Stimulated activated memory B cell treated with anti-CD40 and anti-IgM and Interleukin-4, amounts not matched to agents 10 μg/mL and 1 μg/mL and 100 μg/mL, for 72 hours (primary cell): Measurements from ENCODE around the gene THSD4.
"Not testable (repeated sequence)": the region's sequence is repeated elsewhere in the genome, so short reads cannot be mapped to it uniquely, and the experiment has no call there.

Experiments
- ATAC-seq: fragments of 150-1000 bp; cut with Tn5 transposase; 2 replicates; pipeline ENCODE4 v1.10.0; 2021
- H3K27ac Mint-ChIP-seq: one replicate; pipeline ENCODE4 v1.8.0; 2022; ENCODE audit warnings: mild to moderate bottlenecking, mixed read lengths
- H3K27me3 Mint-ChIP-seq: one replicate; pipeline ENCODE4 v1.8.0; 2022; ENCODE audit warnings: mixed read lengths
- H3K36me3 Mint-ChIP-seq: one replicate; pipeline ENCODE4 v1.8.0; 2022; ENCODE audit warnings: mixed read lengths
- H3K4me1 Mint-ChIP-seq: one replicate; pipeline ENCODE4 v1.8.0; 2022; ENCODE audit warnings: mixed read lengths
- H3K4me3 Mint-ChIP-seq: one replicate; pipeline ENCODE4 v1.8.0; 2022; ENCODE audit warnings: mild to moderate bottlenecking, moderate library complexity, mixed read lengths
- H3K9me3 Mint-ChIP-seq: one replicate; pipeline ENCODE4 v1.8.0; 2022; ENCODE audit warnings: mixed read lengths

THSD4 gene

GRCh38 chr15:71705151-71705550, 589.9 kb downstream of the THSD4 start:
- H3K27ac Mint-ChIP-seq: no peak overlapping the region
- no peaks in the 10 kb centered on the region for H3K9me3 Mint-ChIP-seq
- no peaks in the 10 kb centered on the region for H3K36me3 Mint-ChIP-seq
- H3K27me3 Mint-ChIP-seq: peaks cover 46% of the 10 kb centered on the region
- no peaks in the 10 kb centered on the region for H3K4me1 Mint-ChIP-seq
- ATAC-seq: no peak
- H3K4me3 Mint-ChIP-seq: no peak overlapping the region

GRCh38 chr15:71706461-71707229, 591.4 kb downstream of the THSD4 start:
- no peak overlapping the region for H3K4me3 Mint-ChIP-seq
- H3K27ac Mint-ChIP-seq: no peak overlapping the region
- no peaks in the 10 kb centered on the region for H3K9me3 Mint-ChIP-seq
- H3K27me3 Mint-ChIP-seq: peaks cover 46% of the 10 kb centered on the region
- ATAC-seq: no peak
- H3K4me1 Mint-ChIP-seq: no peaks in the 10 kb centered on the region
- no peaks in the 10 kb centered on the region for H3K36me3 Mint-ChIP-seq

GRCh38 chr15:71707230-71708050, 592.2 kb downstream of the THSD4 start:
- H3K9me3 Mint-ChIP-seq: no peaks in the 10 kb centered on the region
- no peaks in the 10 kb centered on the region for H3K36me3 Mint-ChIP-seq
- no peak overlapping the region for H3K4me3 Mint-ChIP-seq
- ATAC-seq: no peak
- H3K27ac Mint-ChIP-seq: no peak overlapping the region
- peaks cover 49% of the 10 kb centered on the region for H3K27me3 Mint-ChIP-seq
- H3K4me1 Mint-ChIP-seq: no peaks in the 10 kb centered on the region

- Mint-ChIP-seq H3K9me3 (no peaks in the 10 kb centered on the region), H3K4me3 (no peak overlapping the region), H3K36me3 (no peaks in the 10 kb centered on the region), H3K27me3 (peaks cover 55% of the 10 kb centered on the region), H3K27ac (no peak overlapping the region), H3K4me1 (no peaks in the 10 kb centered on the region)
- ATAC-seq: no peak
These were observed 592.8 kb downstream of the THSD4 start for GRCh38 chr15:71708051-71708429.

GRCh38 chr15:71708741-71709140, 593.5 kb downstream of the THSD4 start:
- peaks cover 60% of the 10 kb centered on the region for H3K27me3 Mint-ChIP-seq
- no peak overlapping the region for H3K27ac Mint-ChIP-seq
- no peaks in the 10 kb centered on the region for H3K36me3 Mint-ChIP-seq
- H3K4me1 Mint-ChIP-seq: no peaks in the 10 kb centered on the region
- no peak for ATAC-seq
- no peak overlapping the region for H3K4me3 Mint-ChIP-seq
- no peaks in the 10 kb centered on the region for H3K9me3 Mint-ChIP-seq

GRCh38 chr15:71709808-71710418, 594.6 kb downstream of the THSD4 start:
- Mint-ChIP-seq H3K9me3 (no peaks in the 10 kb centered on the region), H3K4me1 (no peaks in the 10 kb centered on the region), H3K27me3 (peaks cover 54% of the 10 kb centered on the region), H3K4me3 (no peak overlapping the region), H3K36me3 (no peaks in the 10 kb centered on the region), H3K27ac (no peak overlapping the region)
- no peak for ATAC-seq

GRCh38 chr15:71712182-71712581, 596.9 kb downstream of the THSD4 start:
- H3K36me3 Mint-ChIP-seq: no peaks in the 10 kb centered on the region
- no peak for ATAC-seq
- H3K27ac Mint-ChIP-seq: no peak overlapping the region
- no peaks in the 10 kb centered on the region for H3K9me3 Mint-ChIP-seq
- no peak overlapping the region for H3K4me3 Mint-ChIP-seq
- peaks cover 34% of the 10 kb centered on the region for H3K27me3 Mint-ChIP-seq
- no peaks in the 10 kb centered on the region for H3K4me1 Mint-ChIP-seq

- H3K9me3 Mint-ChIP-seq: no peaks in the 10 kb centered on the region
- no peak overlapping the region for H3K4me3 Mint-ChIP-seq
- ATAC-seq: no peak
- no peak overlapping the region for H3K27ac Mint-ChIP-seq
- H3K27me3 Mint-ChIP-seq: peaks cover 36% of the 10 kb centered on the region
- no peaks in the 10 kb centered on the region for H3K36me3 Mint-ChIP-seq
- no peaks in the 10 kb centered on the region for H3K4me1 Mint-ChIP-seq
These were observed 598.0 kb downstream of the THSD4 start for GRCh38 chr15:71713191-71713809.

- ATAC-seq: no peak
- no peaks in the 10 kb centered on the region for H3K4me1 Mint-ChIP-seq
- no peaks in the 10 kb centered on the region for H3K36me3 Mint-ChIP-seq
- H3K27me3 Mint-ChIP-seq: peaks cover 33% of the 10 kb centered on the region
- no peak overlapping the region for H3K27ac Mint-ChIP-seq
- no peak overlapping the region for H3K4me3 Mint-ChIP-seq
- H3K9me3 Mint-ChIP-seq: no peaks in the 10 kb centered on the region
These were observed 600.6 kb downstream of the THSD4 start for GRCh38 chr15:71715914-71716313.

GRCh38 chr15:71716990-71717389, 601.7 kb downstream of the THSD4 start:
- no peak for ATAC-seq
- no peaks in the 10 kb centered on the region for H3K9me3 Mint-ChIP-seq
- H3K27me3 Mint-ChIP-seq: peaks cover 33% of the 10 kb centered on the region
- no peak overlapping the region for H3K27ac Mint-ChIP-seq
- no peaks in the 10 kb centered on the region for H3K4me1 Mint-ChIP-seq
- no peak overlapping the region for H3K4me3 Mint-ChIP-seq
- no peaks in the 10 kb centered on the region for H3K36me3 Mint-ChIP-seq

GRCh38 chr15:71718116-71718910, 603.0 kb downstream of the THSD4 start:
- Mint-ChIP-seq H3K36me3 (no peaks in the 10 kb centered on the region), H3K9me3 (no peaks in the 10 kb centered on the region), H3K4me1 (no peaks in the 10 kb centered on the region), H3K27ac (no peak overlapping the region), H3K4me3 (no peak overlapping the region), H3K27me3 (peaks cover 21% of the 10 kb centered on the region)
- ATAC-seq: no peak

GRCh38 chr15:71723344-71723743, 608.1 kb downstream of the THSD4 start:
- ATAC-seq: no peak
- no peak overlapping the region for H3K27ac Mint-ChIP-seq
- no peaks in the 10 kb centered on the region for H3K9me3 Mint-ChIP-seq
- H3K4me3 Mint-ChIP-seq: no peak overlapping the region
- H3K36me3 Mint-ChIP-seq: no peaks in the 10 kb centered on the region
- H3K27me3 Mint-ChIP-seq: peaks cover 23% of the 10 kb centered on the region
- no peaks in the 10 kb centered on the region for H3K4me1 Mint-ChIP-seq

- not testable (repeated sequence) for ATAC-seq, H3K4me3 Mint-ChIP-seq, H3K4me1 Mint-ChIP-seq, H3K9me3 Mint-ChIP-seq, H3K36me3 Mint-ChIP-seq, H3K27ac Mint-ChIP-seq
- H3K27me3 Mint-ChIP-seq: peaks cover 23% of the 10 kb centered on the region
These were observed 610.1 kb downstream of the THSD4 start for GRCh38 chr15:71725207-71725955.

- Mint-ChIP-seq H3K9me3 (no peaks in the 10 kb centered on the region), H3K27me3 (peaks cover 30% of the 10 kb centered on the region), H3K4me1 (no peaks in the 10 kb centered on the region), H3K4me3 (no peak overlapping the region), H3K27ac (no peak overlapping the region), H3K36me3 (no peaks in the 10 kb centered on the region)
- ATAC-seq: no peak
These were observed 613.6 kb downstream of the THSD4 start for GRCh38 chr15:71728881-71729280.
